ENCODE measurements around the gene RAB4A. TPM values are rescaled to one million over a fixed set of nuclear protein-coding genes. Genes with fewer than 3 reads are reported as not detected.

RAB4A gene
- total and polyA plus RNA-seq, 2 of the 8 experiments (the other 6 are each of a cell fraction or from before 2014, with no cell fraction given): 13.3 to 68.8 TPM

DNA sequence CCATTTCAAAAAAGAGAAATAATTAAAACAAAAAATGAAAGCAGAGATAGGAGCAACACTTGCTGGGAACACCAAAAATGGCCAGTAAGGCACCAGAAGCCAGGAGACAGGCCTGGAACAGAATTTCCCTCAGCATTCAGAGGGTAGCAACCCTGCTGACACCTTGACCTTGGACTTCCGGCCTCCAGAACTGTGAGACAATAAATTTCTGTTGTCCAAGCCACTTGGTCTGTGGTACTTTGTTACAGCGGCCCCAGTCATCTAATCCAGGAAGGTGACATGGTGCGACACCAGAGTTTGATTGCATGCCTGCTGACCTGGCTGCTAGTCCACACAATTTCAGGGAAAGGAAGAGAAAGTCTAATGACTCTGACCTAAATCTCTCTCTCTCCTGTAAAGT is 10.6 kb upstream of the RAB4A start:
- Histone ChIP-seq H3K36me3 (ENCODE audit: control insufficient read depth in 2 of 4, insufficient read depth in 4 of 4, low read length in 3 of 4) (no peaks in the 10 kb centered on the region), H4K5ac (ENCODE audit: insufficient read length, low read depth, low read length) (no peak overlapping the region), H2BK5ac (ENCODE audit: low read depth, low read length) (no peak overlapping the region), H3K79me2 (ENCODE audit: control insufficient read depth in 1 of 2, insufficient read depth in 2 of 2, low read length in 2 of 2) (no peaks in the 10 kb centered on the region), H3K4me3 (ENCODE audit: extremely low read depth in 1 of 4, insufficient read depth in 2 of 4, low read depth in 3 of 4, low read length in 4 of 4) (no peak overlapping the region), H3K9ac (replicated peaks in 1 of 4; ENCODE audit: extremely low read depth in 1 of 4, low read depth in 3 of 4, low read length in 3 of 4) (no peak overlapping the region), H2BK20ac (ENCODE audit: low read length) (no peak overlapping the region), H2AK5ac (ENCODE audit: low read depth, low read length) (no peak overlapping the region), H2BK12ac (ENCODE audit: low read depth, low read length) (no peak overlapping the region), H4K20me1 (replicated peaks in 1 of 2; ENCODE audit: control insufficient read depth in 1 of 2, insufficient read depth in 2 of 2, low read length in 2 of 2) (no peaks in the 10 kb centered on the region), H4K91ac (replicated peaks; ENCODE audit: insufficient read length, low read length) (no peak overlapping the region), H3K14ac (ENCODE audit: insufficient read length) (no peak overlapping the region), H3K27me3 (replicated peaks in 1 of 4; ENCODE audit: control insufficient read depth in 3 of 4, extremely low read depth in 1 of 4, insufficient read depth in 3 of 4, low read length in 3 of 4) (no peaks in the 10 kb centered on the region), H3K4me1 (replicated peaks in 1 of 4; ENCODE audit: control insufficient read depth in 3 of 4, insufficient read depth in 4 of 4, low read length in 3 of 4) (peaks cover 0 to 6% (median 2%) of the 10 kb centered on the region in 4 experiments; a peak in 2 of 7 replicates), H3K4me2 (ENCODE audit: insufficient read depth in 1 of 2, low read depth in 2 of 2, low read length in 2 of 2) (no peak overlapping the region), H3K4ac (replicated peaks; ENCODE audit: insufficient read length, low read depth, low read length) (no peak overlapping the region), H4K8ac (ENCODE audit: extremely low read depth, insufficient read depth, low read length) (no peak overlapping the region), H3K27ac (ENCODE audit: low read depth, low read length) (no peak overlapping the region), H3K79me1 (ENCODE audit: low read depth, low read length) (no peaks in the 10 kb centered on the region), H3K23ac (ENCODE audit: insufficient read length) (no peak overlapping the region), H2AFZ (ENCODE audit: low read length) (peak overlapping the region; percentile 65; the same call in 1 of the 2 replicates), H3K18ac (ENCODE audit: extremely low read depth, low read length) (no peak overlapping the region), H2BK120ac (replicated peaks; ENCODE audit: low read depth, low read length) (no peak overlapping the region), H2BK15ac (ENCODE audit: low read length) (no peak overlapping the region), H3K23me2 (ENCODE audit: low read depth, low read length) (no peaks in the 10 kb centered on the region), H3K9me3 (ENCODE audit: insufficient read depth in 2 of 2, low read depth in 1 of 2, low read length in 1 of 2) (no peaks in the 10 kb centered on the region), H3K56ac (replicated peaks; ENCODE audit: insufficient read length, low read depth, low read length) (no peak overlapping the region)
- DNase-seq (ENCODE audit: low read depth in 1 of 2, low spot score in 2 of 2) (peak in 1 of 2 experiments; percentile 10), FAIRE-seq (no peak)
- WGBS, 2 experiments (ENCODE audit: extremely low coverage in 1 of 2, insufficient coverage in 1 of 2, insufficient read length in 1 of 2, insufficient replicate concordance in 2 of 2, low coverage in 1 of 2, low lambda C conversion rate in 2 of 2, missing lambda C conversion rate in 1 of 2): 86% methylated on average over 3 of the region's 3 CpGs; no CpG with 5 or more reads in 1 of the 2 experiments
- POLR2A ChIA-PET (ENCODE audit: partially characterized antibody): no interaction called here
- no peak for TF ChIP-seq EZH2 (IDR thresholded peaks at IDR 0.05; ENCODE audit: low read depth, low read length, severe bottlenecking)
- no peak for TF ChIP-seq CTBP2 (IDR thresholded peaks at IDR 0.05; ENCODE audit: borderline replicate concordance, insufficient read depth, insufficient read length, low read length)
- TF ChIP-seq BACH1 (IDR thresholded peaks at IDR 0.05; ENCODE audit: low read length): no peak
- TF ChIP-seq PHF8 (conservative IDR thresholded peaks at IDR 0.05; ENCODE audit: low read depth, low read length): no peak
- no peak for TF ChIP-seq GABPA (IDR thresholded peaks at IDR 0.05; ENCODE audit: borderline replicate concordance, insufficient read depth, low read length)
- TF ChIP-seq ZNF274 (IDR thresholded peaks at IDR 0.05; ENCODE audit: borderline replicate concordance, extremely low read depth, low read length): no peak
- no peak for TF ChIP-seq MAFK (IDR thresholded peaks at IDR 0.05; ENCODE audit: low read depth, low read length)
- TF ChIP-seq TCF12 (IDR thresholded peaks at IDR 0.05; ENCODE audit: low read depth, low read length): no peak
- TF ChIP-seq KDM5A (IDR thresholded peaks at IDR 0.05; ENCODE audit: low read length): no peak
- no peak for TF ChIP-seq JUND (IDR thresholded peaks at IDR 0.05; ENCODE audit: low read length)
- TF ChIP-seq SP4 (IDR thresholded peaks at IDR 0.05; ENCODE audit: low read length): no peak
- TF ChIP-seq CHD1 (IDR thresholded peaks at IDR 0.05; ENCODE audit: low read depth, low read length): no peak
- TF ChIP-seq TEAD4 (IDR thresholded peaks at IDR 0.05; ENCODE audit: low read depth, low read length): no peak
- no peak for TF ChIP-seq SUZ12 (IDR thresholded peaks at IDR 0.05; ENCODE audit: low read length)
- CTCF ChIA-PET (ENCODE audit: partially characterized antibody): interaction anchor here (0.6 to 1.2 kb wide), 3 partner anchors 116 to 599 kb away, joined by 3 to 4 read pairs (median 3); no protein-coding TSS in a partner anchor
